GM12878 (cell line): Measurements from ENCODE around the gene PCED1A. TPM values are rescaled to one million over a fixed set of nuclear protein-coding genes. Genes with fewer than 3 reads are reported as not detected.

ENCODE experiments used
- ATAC-seq: fragments of 200-7000 bp; cut with Tn5 transposase; 3 replicates; pipeline ENCODE4 v1.9.1; 2020; ENCODE audit warnings: mild to moderate bottlenecking, moderate library complexity
- BruUV-seq: library from RNA; stranded (reverse); fragments of 400-500 nt; replicated peaks from 2 replicates; lab custom pipeline; 2021; lab: Mats Ljungman, UMichigan
- CTCF ChIA-PET: fragments of 300-600 bp; sonication (Branson Sonifier 250); formaldehyde crosslinking; extraction: SDS; loops from one replicate; lab custom pipeline; 2021; ENCODE audit warnings: inconsistent platforms; lab: Yijun Ruan, JAX
- POLR2A ChIA-PET: fragments of 350-600 bp; formaldehyde crosslinking; extraction: SDS; loops from one replicate; lab custom pipeline; 2021; ENCODE audit warnings: inconsistent platforms; lab: Charles Lee
- RAD21 ChIA-PET: fragments of 300-600 bp; sonication (Branson Sonifier 250); formaldehyde crosslinking; loops from one replicate; lab custom pipeline; 2023; ENCODE audit warnings: antibody characterized with exemption; ENCODE audit not compliant: unreplicated experiment; lab: Charles Lee
- SMC1A ChIA-PET: fragments of 300-600 bp; sonication (Branson Sonifier 250); formaldehyde crosslinking; loops from one replicate; lab custom pipeline; 2023; ENCODE audit not compliant: unreplicated experiment, uncharacterized antibody; lab: Charles Lee
- DNase-seq: peaks from one replicate; pipeline ENCODE4 v3.0.0-alpha.2; 2011; ENCODE audit warnings: low read depth, low spot score
- FAIRE-seq: peaks from 3 replicates; lab custom pipeline; 2011; peaks lifted over from hg19 to GRCh38; lab: Jason Lieb, UNC
- H2AFZ ChIP-seq: 2 replicates; pipeline ENCODE4 v1.6.0; 2011; ENCODE audit warnings: low read depth, low read length, control low read depth; ENCODE audit not compliant: control insufficient read depth
- H3K27ac ChIP-seq: 2 replicates; pipeline ENCODE4 v1.5.1; 2011; ENCODE audit warnings: control low read depth; ENCODE audit not compliant: control insufficient read depth, insufficient read depth
- H3K27me3 ChIP-seq, 2 experiments: replicated peaks in 1 of 2; 2 replicates each; pipeline versions ENCODE4 v1.6.0 to v1.6.1; 2011; ENCODE audit warnings: low read length in 1 of 2; ENCODE audit not compliant: control insufficient read depth in 2 of 2, insufficient read depth in 2 of 2
- H3K36me3 ChIP-seq, 2 experiments: 2 replicates each; pipeline ENCODE4 v1.5.1; 2011; ENCODE audit warnings: low read length in 1 of 2; ENCODE audit not compliant: control insufficient read depth in 2 of 2, insufficient read depth in 2 of 2
- H3K4me1 ChIP-seq: 2 replicates; pipeline ENCODE4 v1.6.1; 2011; ENCODE audit warnings: mild to moderate bottlenecking, low read length, moderate library complexity, mixed read lengths; ENCODE audit not compliant: control insufficient read depth, insufficient read depth
- H3K4me2 ChIP-seq: 2 replicates; pipeline ENCODE4 v1.6.0; 2011; ENCODE audit warnings: control low read depth; ENCODE audit not compliant: control insufficient read depth, insufficient read depth
- H3K4me3 ChIP-seq: fragments of 200-600 bp; sonication (generic); 2 replicates; pipeline ENCODE4 v1.5.1; 2016
- H3K79me2 ChIP-seq: 2 replicates; pipeline ENCODE4 v1.6.0; 2011; ENCODE audit warnings: low read length; ENCODE audit not compliant: control insufficient read depth, insufficient read depth
- H3K9ac ChIP-seq: 2 replicates; pipeline ENCODE4 v1.8.0; 2011; ENCODE audit warnings: low read length, control low read depth, mixed read lengths; ENCODE audit not compliant: control insufficient read depth, insufficient read depth
- H3K9me3 ChIP-seq: replicated peaks from 3 replicates; pipeline ENCODE4 v1.5.1; 2011; ENCODE audit warnings: mild to moderate bottlenecking, low read length; ENCODE audit not compliant: control insufficient read depth, insufficient read depth
- H4K20me1 ChIP-seq: 2 replicates; pipeline ENCODE4 v1.6.0; 2011; ENCODE audit not compliant: control insufficient read depth, insufficient read depth
- ASH2L ChIP-seq: fragments of 300-600, 200-600 bp; sonication (generic); IDR thresholded peaks from 2 replicates; pipeline ENCODE4 v1.6.1; 2017; ENCODE audit warnings: low read depth, mild to moderate bottlenecking, borderline replicate concordance
- BACH1 ChIP-seq: fragments of 450-650 bp; IDR thresholded peaks from 2 replicates; pipeline ENCODE4 v1.6.1; 2017; ENCODE audit warnings: mild to moderate bottlenecking, borderline replicate concordance
- BRCA1 ChIP-seq: IDR thresholded peaks from 2 replicates; pipeline ENCODE4 v1.6.1; 2011; ENCODE audit warnings: low read depth, low read length, improper control_type of control experiment
- CHD4 ChIP-seq: fragments of 200-600 bp; sonication (generic); IDR thresholded peaks from 2 replicates; pipeline ENCODE4 v1.6.1; 2016; ENCODE audit warnings: mild to moderate bottlenecking
- E2F4 ChIP-seq: IDR thresholded peaks from 2 replicates; pipeline ENCODE4 v1.6.1; 2012; ENCODE audit warnings: low read depth, low read length, improper control_type of control experiment
- ELK1 ChIP-seq: IDR thresholded peaks from 2 replicates; pipeline ENCODE4 v1.6.1; 2012; ENCODE audit warnings: low read depth, low read length, improper control_type of control experiment
- IRF3 ChIP-seq: fragments of 450-650 bp; IDR thresholded peaks from 2 replicates; pipeline ENCODE4 v1.6.1; 2014; ENCODE audit warnings: mild to moderate bottlenecking
- MTA2 ChIP-seq: fragments of 450-650 bp; IDR thresholded peaks from 2 replicates; pipeline ENCODE4 v1.6.1; 2016; ENCODE audit warnings: low read depth, mild to moderate bottlenecking, moderate library complexity
- NR2C2 ChIP-seq: IDR thresholded peaks from 2 replicates; pipeline ENCODE4 v1.6.1; 2011; ENCODE audit warnings: borderline replicate concordance, low read depth; ENCODE audit not compliant: control insufficient read depth, insufficient read length
- NR2F1 ChIP-seq: fragments of 450-650 bp; conservative IDR thresholded peaks from 2 replicates; pipeline ENCODE4 v1.6.1; 2017; ENCODE audit warnings: mild to moderate bottlenecking
- SMAD1 ChIP-seq: fragments of 450-650 bp; IDR thresholded peaks from 2 replicates; pipeline ENCODE4 v1.6.1; 2018; ENCODE audit warnings: mild to moderate bottlenecking, low read depth; ENCODE audit not compliant: partially characterized antibody
- SPI1 ChIP-seq: IDR thresholded peaks from 2 replicates; pipeline ENCODE4 v1.6.1; 2011; ENCODE audit warnings: low read depth, mild to moderate bottlenecking, low read length, moderate library complexity, borderline replicate concordance; ENCODE audit not compliant: insufficient read depth
- SREBF1 ChIP-seq: IDR thresholded peaks from 2 replicates; pipeline ENCODE4 v1.6.1; 2012; ENCODE audit warnings: mild to moderate bottlenecking, low read length
- SUZ12 ChIP-seq: fragments of 200-600 bp; sonication (generic); IDR thresholded peaks from one replicate; pipeline ENCODE4 v1.6.1; 2018; ENCODE audit warnings: antibody characterized with exemption, mild to moderate bottlenecking; ENCODE audit not compliant: unreplicated experiment
- TCF12 ChIP-seq: IDR thresholded peaks from 2 replicates; pipeline ENCODE4 v1.6.1; 2011; ENCODE audit warnings: low read depth, mild to moderate bottlenecking, low read length
- WRNIP1 ChIP-seq: IDR thresholded peaks from 2 replicates; pipeline ENCODE4 v1.6.1; 2011; ENCODE audit warnings: low read depth, low read length, improper control_type of control experiment, borderline replicate concordance
- ZNF217 ChIP-seq: fragments of 450-650 bp; IDR thresholded peaks from 2 replicates; pipeline ENCODE4 v1.6.1; 2017; ENCODE audit warnings: antibody characterized with exemption, mild to moderate bottlenecking
- WGBS: methylation state at CpG from one replicate; pipeline ENCODE4 v1.1.6; 2016; ENCODE audit warnings: low lambda C conversion rate; ENCODE audit not compliant: insufficient replicate concordance, insufficient coverage; ENCODE audit errors: missing lambda C conversion rate; 5-methylcytosine and 5-hydroxymethylcytosine counted together
- in situ Hi-C: fragments of 300-500 bp; cut with MboI; formaldehyde crosslinking; loops from 9 replicates; pipeline ENCODE4 v1.14.3; 2018; ENCODE audit warnings: mixed read lengths
- intact Hi-C: fragments of 100-400 bp; cut with micrococcal nuclease; formaldehyde crosslinking; loops from one replicate; pipeline ENCODE4 v1.14.2; 2022; ENCODE audit not compliant: unreplicated experiment
- polyA plus RNA-seq, 11 experiments: library from polyadenylated mRNA; depleted of rRNA in 4 of 11; unstranded in 6 of 11; stranded (reverse) in 5 of 11; fragments of >200 nt; fragmentation: Nextera tagmentation in 4 of 11; fragmentation: Illumina TruSeq in 1 of 11; extraction: Ambion mirVana in 4 of 11; extraction: Trizol in 1 of 11; gene quantifications; 1 replicate in 1 of 11; 2 replicates in 10 of 11; pipeline versions ENCODE4 v1.2.1 to v1.2.3, GENCODE V29; 2011 to 2016; ENCODE audit warnings: inconsistent platforms in 2 of 11, missing spikeins in 2 of 11, low read depth in 1 of 11
- total RNA-seq, 4 experiments: library from RNA; depleted of rRNA in 3 of 4; stranded (reverse); fragments of >200 nt in 3 of 4; fragmentation: Illumina TruSeq in 1 of 4; extraction: Trizol in 1 of 4; gene quantifications; 2 replicates each; pipeline versions ENCODE4 v1.2.1 to v1.2.3, GENCODE V29; 2013 to 2021

The PCED1A gene
- total and polyA plus RNA-seq, 10 of the 15 experiments (the other 5 are each of a cell fraction or from before 2014, with no cell fraction given): 4.5 to 30.9 (median 12.0) TPM

GRCh38 chr20:2805689-2806350, 34.6 kb downstream of the PCED1A start (continued):
- TF ChIP-seq ZNF217 (no peak), NR2F1 (no peak), SUZ12 (no peak)
- TF ChIP-seq, all 136 proteins: peak for 0

- 49% methylated on average over 36 of the region's 49 CpGs for WGBS
- no peaks in the 10 kb centered on the region for H3K9me3 ChIP-seq
- H2AFZ ChIP-seq: no peak overlapping the region
- ChIA-PET RAD21 (no interaction called here), SMC1A (no interaction called here), POLR2A (no interaction called here), CTCF (no interaction called here)
- no TSS peak for BruUV-seq
- no peak for DNase-seq
- H3K9ac ChIP-seq: no peak overlapping the region
- H4K20me1 ChIP-seq: no peaks in the 10 kb centered on the region
- in situ Hi-C loops (no loop called here), intact Hi-C loops (no loop called here)
- no peak overlapping the region for H3K27ac ChIP-seq
- H3K4me3 ChIP-seq: no peak overlapping the region
- no peak for FAIRE-seq
- no peaks in the 10 kb centered on the region for H3K79me2 ChIP-seq
- no peak for ATAC-seq
- peaks cover 7 to 20% of the 10 kb centered on the region in 2 experiments for H3K27me3 ChIP-seq
- no peak overlapping the region for H3K4me2 ChIP-seq
- no peaks in the 10 kb centered on the region for H3K36me3 ChIP-seq
- H3K4me1 ChIP-seq: no peaks in the 10 kb centered on the region
- no peak for TF ChIP-seq ASH2L
- no peak for TF ChIP-seq SMAD1
- TF ChIP-seq TCF12: no peak
- TF ChIP-seq NR2C2: no peak
- no peak for TF ChIP-seq IRF3
- TF ChIP-seq BRCA1: no peak
- no peak for TF ChIP-seq ELK1
- TF ChIP-seq CHD4: no peak
- TF ChIP-seq MTA2: no peak
- TF ChIP-seq WRNIP1: no peak
- no peak for TF ChIP-seq BACH1
- no peak for TF ChIP-seq E2F4
- no peak for TF ChIP-seq SPI1
- TF ChIP-seq ZNF217: no peak
- TF ChIP-seq SREBF1: no peak
Observed at GRCh38 chr20:2804852-2805688, 35.4 kb downstream of the PCED1A start.
